Neural cell (in vitro differentiated cells): ENCODE results near the gene KRT7.

ENCODE experiments used
- EP300 ChIP-seq: fragments of 450-650 bp; conservative IDR thresholded peaks from 2 replicates; pipeline ENCODE4 v1.6.1; 2014; ENCODE audit warnings: antibody characterized with exemption, mild to moderate bottlenecking, moderate library complexity; ENCODE audit not compliant: poor library complexity, severe bottlenecking
- EZH2 ChIP-seq: fragments of 200-600, 300-800 bp; shearing (Covaris generic), sonication (generic); IDR thresholded peaks from 2 replicates; pipeline ENCODE4 v1.6.1; 2014; ENCODE audit warnings: antibody characterized with exemption, low read length, borderline replicate concordance, mild to moderate bottlenecking; ENCODE audit not compliant: insufficient read depth, poor library complexity, severe bottlenecking
- POLR2AphosphoS5 ChIP-seq: IDR thresholded peaks from 2 replicates; pipeline ENCODE4 v1.6.1; 2012
- RAD21 ChIP-seq: fragments of 450-650 bp; conservative IDR thresholded peaks from 2 replicates; pipeline ENCODE4 v1.6.1; 2014; ENCODE audit warnings: antibody characterized with exemption, mild to moderate bottlenecking, moderate library complexity
- TAF1 ChIP-seq: IDR thresholded peaks from 2 replicates; pipeline ENCODE4 v1.6.1; 2012; ENCODE audit warnings: low read depth
- TF ChIP-seq, protein P1 (sequence below): fragments of 450-650 bp; IDR thresholded peaks from 2 replicates; pipeline ENCODE4 v1.5.1; 2014; ENCODE audit warnings: antibody characterized with exemption, mild to moderate bottlenecking, moderate library complexity; ENCODE audit not compliant: poor library complexity, severe bottlenecking
- TF ChIP-seq, protein P2 (sequence below): IDR thresholded peaks from 2 replicates; pipeline ENCODE4 v1.6.1; 2012; ENCODE audit warnings: borderline replicate concordance

DNA sequence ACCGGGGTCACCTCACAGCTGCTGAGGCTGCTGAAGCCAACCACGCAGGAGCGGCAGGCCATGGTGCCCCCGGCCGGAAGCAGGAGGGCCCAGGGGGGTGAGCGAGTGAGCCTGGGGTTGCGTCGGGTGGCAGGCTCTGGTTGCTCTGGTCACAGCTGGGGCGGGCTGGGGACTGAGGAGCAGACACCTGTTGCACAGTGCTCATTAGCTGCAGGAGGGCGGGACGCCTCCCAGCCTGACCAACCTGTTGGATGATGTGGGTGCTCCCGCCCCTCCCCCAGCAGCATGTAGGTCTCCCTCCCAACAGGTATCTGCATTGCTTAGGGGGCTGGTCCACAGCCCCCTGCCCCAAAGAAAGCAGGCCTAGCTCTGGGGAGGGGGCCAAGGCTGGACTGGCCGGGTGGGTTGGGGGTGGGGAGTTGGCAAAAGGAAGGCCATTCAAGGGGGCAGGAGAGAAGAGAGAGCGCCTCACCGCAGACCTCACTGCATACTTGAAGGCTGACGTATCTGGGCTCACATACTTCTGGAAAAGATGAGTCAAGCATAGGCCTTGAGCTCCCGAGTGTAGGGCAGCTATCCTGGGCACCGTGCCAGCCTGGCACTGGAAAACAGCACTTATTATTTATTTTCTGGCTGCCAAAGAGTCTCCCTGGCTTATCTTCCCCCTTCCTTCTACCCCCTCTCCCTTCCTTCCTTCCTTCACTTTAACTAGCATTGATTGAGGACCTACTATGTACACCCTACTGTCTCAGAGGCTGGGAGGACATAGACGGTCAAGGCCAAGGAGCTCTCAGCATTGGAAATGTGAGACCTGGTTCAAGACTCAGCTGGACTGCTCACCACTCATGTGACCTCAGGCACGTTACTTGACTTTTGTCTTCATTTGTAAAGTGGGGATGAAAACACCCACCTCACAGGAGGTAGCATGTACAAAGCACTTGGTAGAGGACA lies 40.9 kb upstream of the KRT7 start, which contains the start of gene KRT80:
- TF ChIP-seq, protein P1, sequence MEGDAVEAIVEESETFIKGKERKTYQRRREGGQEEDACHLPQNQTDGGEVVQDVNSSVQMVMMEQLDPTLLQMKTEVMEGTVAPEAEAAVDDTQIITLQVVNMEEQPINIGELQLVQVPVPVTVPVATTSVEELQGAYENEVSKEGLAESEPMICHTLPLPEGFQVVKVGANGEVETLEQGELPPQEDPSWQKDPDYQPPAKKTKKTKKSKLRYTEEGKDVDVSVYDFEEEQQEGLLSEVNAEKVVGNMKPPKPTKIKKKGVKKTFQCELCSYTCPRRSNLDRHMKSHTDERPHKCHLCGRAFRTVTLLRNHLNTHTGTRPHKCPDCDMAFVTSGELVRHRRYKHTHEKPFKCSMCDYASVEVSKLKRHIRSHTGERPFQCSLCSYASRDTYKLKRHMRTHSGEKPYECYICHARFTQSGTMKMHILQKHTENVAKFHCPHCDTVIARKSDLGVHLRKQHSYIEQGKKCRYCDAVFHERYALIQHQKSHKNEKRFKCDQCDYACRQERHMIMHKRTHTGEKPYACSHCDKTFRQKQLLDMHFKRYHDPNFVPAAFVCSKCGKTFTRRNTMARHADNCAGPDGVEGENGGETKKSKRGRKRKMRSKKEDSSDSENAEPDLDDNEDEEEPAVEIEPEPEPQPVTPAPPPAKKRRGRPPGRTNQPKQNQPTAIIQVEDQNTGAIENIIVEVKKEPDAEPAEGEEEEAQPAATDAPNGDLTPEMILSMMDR = no peak
- no peak for TF ChIP-seq POLR2AphosphoS5
- no peak for TF ChIP-seq RAD21
- no peak for TF ChIP-seq TAF1
- TF ChIP-seq EP300 = no peak
- TF ChIP-seq, protein P2, sequence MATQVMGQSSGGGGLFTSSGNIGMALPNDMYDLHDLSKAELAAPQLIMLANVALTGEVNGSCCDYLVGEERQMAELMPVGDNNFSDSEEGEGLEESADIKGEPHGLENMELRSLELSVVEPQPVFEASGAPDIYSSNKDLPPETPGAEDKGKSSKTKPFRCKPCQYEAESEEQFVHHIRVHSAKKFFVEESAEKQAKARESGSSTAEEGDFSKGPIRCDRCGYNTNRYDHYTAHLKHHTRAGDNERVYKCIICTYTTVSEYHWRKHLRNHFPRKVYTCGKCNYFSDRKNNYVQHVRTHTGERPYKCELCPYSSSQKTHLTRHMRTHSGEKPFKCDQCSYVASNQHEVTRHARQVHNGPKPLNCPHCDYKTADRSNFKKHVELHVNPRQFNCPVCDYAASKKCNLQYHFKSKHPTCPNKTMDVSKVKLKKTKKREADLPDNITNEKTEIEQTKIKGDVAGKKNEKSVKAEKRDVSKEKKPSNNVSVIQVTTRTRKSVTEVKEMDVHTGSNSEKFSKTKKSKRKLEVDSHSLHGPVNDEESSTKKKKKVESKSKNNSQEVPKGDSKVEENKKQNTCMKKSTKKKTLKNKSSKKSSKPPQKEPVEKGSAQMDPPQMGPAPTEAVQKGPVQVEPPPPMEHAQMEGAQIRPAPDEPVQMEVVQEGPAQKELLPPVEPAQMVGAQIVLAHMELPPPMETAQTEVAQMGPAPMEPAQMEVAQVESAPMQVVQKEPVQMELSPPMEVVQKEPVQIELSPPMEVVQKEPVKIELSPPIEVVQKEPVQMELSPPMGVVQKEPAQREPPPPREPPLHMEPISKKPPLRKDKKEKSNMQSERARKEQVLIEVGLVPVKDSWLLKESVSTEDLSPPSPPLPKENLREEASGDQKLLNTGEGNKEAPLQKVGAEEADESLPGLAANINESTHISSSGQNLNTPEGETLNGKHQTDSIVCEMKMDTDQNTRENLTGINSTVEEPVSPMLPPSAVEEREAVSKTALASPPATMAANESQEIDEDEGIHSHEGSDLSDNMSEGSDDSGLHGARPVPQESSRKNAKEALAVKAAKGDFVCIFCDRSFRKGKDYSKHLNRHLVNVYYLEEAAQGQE = no peak
- no peak for TF ChIP-seq EZH2
